Dermis blood vessel endothelial cell (primary cell): ENCODE measurements around the gene PPT2. TPM values are rescaled to one million over a fixed set of nuclear protein-coding genes. Genes with fewer than 3 reads are reported as not detected.

Experiments used
- DNase-seq: peaks from one replicate; pipeline ENCODE4 v3.0.0; 2010
- total RNA-seq: library from RNA; depleted of rRNA; stranded (reverse); fragments of >200 nt; gene quantifications from 2 replicates; pipeline ENCODE4 v1.2.3, GENCODE V29; 2014

Gene PPT2
- total RNA-seq, 1 donor from 2014 or later = 82.5 TPM

DNA sequence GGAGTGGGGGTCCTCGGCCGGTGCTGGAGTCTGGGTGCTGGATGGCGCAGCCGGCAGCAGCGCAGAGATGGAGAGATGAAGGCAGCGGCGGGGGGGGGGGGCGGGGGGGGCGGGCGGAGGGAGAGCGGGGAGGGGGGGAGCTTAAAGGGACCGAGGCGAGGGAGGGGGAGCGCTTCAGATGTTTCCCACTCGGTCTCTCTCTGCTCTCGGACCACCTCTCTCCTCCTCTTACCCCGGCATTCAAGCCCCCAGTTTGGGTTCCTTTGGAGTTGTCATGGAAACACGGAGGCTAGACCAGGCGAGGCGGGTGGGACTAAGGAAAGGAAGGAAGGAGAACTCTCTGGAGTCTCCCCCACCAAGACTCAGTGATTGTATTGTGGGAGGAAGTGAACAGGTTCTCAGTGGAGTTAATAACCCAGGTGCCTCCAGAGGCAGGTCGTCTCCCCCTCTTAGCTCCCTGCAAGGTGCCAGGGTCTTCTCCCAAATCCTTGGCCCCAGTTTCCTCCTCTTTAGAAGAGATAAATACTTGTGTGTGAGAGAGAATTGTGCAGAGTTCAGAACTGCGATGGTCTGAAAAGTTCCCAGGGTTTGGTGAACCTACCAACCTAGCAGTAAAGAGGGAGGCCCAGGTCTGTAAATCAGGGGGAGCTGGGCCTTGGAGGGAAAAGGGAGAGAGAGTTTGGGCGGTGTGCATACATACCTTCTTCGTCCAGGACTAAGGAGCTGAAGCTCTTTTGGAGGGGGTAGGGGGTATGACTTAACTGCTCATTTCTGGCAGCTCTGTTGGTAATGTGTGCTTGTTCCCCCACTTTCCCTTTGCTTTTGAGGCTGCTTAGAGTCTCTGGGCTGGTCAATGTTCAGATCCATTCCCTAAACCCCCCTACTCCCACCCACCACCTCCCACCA is 1.8 kb upstream of the PPT2 start, which contains the start of gene PRRT1:
Gene PRRT1, minus strand, starts transcription at position 77 of the 906 bp plus-strand sequence. CDS start 112 bp downstream, outside the sequence.
- DNase-seq = no peak

DNA sequence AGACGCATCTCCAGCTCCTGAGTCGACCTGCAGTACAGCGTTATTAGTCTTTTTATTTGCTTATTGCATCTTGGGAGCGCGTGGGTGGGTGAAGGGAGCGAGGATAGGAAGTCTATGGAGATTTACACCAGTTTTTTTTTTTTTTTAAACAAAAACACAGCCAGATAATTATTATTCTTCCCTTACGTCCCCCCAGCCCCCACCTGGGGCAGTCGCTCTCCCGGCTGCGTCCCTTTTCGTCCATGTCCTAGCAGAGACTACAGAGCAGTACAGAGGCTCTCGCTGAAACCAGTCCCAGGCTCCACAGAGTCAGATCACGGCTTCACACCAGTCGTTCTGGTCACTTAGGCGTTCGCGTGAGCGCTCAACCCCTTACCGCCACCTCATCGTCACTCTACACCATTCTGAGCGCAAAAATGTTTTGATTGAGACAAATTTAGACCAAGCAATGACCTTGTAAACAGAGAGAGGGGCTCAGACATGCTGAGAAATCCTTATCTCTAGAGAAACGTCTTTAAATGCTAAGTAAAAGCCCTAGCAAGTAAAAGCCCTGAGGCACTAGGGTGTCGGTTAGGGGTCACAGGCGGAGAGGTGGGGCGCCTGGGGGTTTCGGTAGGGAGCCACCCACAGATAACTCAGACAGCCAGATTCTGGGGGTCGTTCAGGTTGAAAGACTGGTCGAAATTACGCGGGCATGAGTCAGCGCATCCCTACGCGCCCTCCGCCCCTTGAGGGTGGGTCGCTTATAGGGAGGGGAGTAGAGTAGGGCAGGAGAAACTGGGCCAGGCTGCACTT is 975 bp upstream of the PPT2 start:
- peak; percentile 36 for DNase-seq

DNA sequence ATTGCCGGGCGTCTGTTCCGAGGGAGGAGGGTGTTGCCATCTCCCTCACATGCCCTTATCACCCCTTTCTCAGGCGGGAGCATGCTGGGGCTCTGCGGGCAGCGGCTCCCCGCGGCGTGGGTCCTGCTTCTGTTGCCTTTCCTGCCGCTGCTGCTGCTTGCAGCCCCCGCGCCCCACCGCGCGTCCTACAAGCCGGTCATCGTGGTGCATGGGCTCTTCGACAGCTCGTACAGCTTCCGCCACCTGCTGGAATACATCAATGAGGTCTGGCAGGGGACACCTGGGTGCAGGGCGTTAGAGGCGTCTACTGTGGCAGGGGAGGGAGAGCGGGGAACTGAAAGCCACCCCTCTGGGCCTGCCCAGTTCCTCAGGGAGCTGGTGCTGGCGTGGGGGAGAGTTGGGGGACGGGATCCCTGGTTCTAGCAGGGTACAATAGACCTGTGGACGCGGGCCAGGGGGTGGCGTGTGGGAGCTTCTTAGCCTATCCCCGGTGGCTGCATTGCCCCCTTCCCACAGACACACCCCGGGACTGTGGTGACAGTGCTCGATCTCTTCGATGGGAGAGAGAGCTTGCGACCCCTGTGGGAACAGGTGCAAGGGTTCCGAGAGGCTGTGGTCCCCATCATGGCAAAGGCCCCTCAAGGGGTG is 697 bp downstream of the PPT2 start:
- peak; percentile 77 for DNase-seq

DNA sequence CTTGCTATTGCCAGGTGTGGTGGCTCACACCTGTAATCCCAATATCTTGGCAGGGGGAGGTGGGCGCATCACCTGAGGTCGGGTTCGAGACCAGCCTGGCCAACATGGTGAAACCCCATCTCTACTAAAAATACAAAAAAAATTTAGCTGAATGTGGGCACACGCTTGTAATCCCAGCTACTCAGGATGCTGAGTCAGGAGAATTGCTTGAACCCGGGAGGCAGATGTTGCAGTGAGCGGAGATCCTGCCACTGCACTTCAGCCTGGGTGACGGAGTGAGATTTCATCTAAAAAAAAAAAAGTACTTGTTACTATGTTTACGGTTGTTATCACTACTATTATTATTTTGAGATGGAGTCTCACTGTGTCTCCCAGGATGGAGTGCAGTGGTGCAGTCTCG is 3.0 kb downstream of the PPT2 start:
- DNase-seq = no peak

- DNase-seq = no peak
These were observed 4.1 kb downstream of the PPT2 start for GRCh38 chr6:32158052-32158451.

- no peak for DNase-seq
These were observed 9.8 kb downstream of the PPT2 start for GRCh38 chr6:32163559-32164258.

DNA sequence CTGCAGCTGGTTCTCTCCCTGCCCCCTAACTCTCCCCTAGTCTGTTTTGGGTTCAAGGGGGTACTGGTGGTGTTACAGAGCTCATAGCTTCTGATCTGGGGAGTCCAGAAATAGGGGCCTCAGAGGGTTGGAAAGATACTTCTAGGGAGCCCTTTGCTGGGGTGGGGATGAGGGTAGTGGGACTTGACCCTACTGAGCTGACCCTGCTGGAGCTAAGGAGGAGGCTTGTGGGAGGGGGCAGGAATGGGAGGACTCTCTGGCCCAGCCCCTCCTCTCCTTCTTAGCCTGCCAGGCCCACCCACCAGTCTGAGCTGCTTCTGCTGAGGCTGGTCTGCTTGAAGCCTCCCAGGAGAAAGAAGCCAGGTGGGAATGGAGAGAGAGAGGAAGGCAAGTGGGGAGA is 10.4 kb downstream of the PPT2 start, which contains the start of gene EGFL8:
Gene EGFL8, plus strand, starts transcription at position 301 of the 400 bp plus-strand sequence. CDS start 1,571 bp downstream, outside the sequence.
- no peak for DNase-seq

DNA sequence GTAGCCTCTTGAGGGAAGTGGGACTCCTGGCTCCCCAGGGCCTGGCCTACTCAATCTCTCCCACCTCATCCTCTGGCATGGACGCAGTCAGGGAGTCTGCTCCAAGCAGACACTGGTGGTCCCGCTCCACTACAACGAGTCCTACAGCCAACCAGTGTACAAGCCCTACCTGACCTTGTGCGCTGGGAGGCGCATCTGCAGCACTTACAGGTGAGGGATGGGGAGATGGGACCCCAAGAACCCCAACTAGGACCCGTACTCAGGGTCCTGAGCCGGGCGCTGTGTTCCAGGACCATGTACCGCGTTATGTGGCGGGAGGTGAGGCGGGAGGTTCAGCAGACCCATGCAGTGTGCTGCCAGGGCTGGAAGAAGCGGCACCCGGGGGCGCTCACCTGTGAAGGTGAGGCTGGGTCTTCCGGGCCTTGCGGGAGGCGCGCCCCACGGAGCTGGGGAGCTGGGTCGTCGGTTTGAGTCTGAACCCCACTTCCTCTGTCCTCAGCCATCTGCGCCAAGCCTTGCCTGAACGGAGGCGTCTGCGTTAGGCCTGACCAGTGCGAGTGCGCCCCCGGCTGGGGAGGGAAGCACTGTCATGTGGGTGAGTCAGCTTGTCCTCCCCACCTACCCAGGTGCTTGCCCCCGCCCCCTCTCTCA is 12.6 kb downstream of the PPT2 start:
- no peak for DNase-seq

DNA sequence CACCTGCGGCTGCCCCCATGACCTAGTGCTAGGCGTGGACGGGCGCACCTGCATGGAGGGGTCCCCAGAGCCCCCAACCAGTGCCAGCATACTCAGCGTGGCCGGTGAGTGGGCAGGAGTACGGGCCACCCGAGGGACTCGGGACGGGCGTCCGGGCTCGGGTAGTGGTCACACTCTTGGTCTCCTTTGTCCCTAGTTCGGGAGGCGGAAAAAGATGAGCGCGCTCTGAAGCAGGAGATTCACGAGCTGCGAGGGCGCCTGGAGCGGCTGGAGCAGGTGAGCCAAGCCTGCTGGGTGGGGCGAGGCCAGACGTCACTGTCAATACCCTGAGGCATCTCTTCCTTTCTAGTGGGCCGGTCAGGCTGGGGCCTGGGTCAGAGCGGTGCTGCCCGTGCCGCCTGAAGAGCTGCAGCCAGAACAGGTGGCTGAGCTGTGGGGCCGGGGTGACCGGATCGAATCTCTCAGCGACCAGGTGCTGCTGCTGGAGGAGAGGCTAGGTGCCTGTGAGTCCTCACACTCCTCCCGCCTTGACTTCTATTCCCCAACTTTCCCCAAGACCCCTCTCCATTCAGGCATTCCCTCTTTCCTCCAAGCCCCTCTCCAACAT is 13.3 kb downstream of the PPT2 start:
- DNase-seq = no peak

DNA sequence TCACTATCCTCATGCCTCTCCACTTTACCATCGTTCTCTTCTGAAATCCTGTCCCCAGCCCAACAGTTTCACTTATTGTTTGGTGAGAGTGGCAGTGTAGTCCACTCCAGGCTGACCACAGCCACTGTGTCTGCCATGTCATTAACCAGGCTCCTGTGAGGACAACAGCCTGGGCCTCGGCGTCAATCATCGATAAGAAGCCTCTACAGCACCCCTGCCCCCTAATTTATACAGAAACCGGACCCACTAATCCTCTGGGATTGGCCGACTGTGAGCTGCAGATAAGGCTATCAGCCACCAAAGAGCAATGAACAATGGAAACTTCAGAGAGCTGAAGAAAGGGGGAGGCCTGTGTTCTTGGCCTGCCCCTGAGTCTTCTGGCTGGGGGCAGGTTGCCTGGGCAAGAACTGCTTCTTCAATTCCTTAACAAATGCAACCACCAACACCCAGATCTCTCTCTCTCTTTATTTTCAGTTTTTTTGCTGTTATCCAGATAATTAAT is 13.9 kb downstream of the PPT2 start:
- no peak for DNase-seq

- no peak for DNase-seq
These were observed 14.4 kb downstream of the PPT2 start for GRCh38 chr6:32168350-32168749.

GRCh38 chr6:32168807-32169591 is 15.1 kb downstream of the PPT2 start:
- DNase-seq = no peak

GRCh38 chr6:32170294-32170693 is 16.4 kb downstream of the PPT2 start:
- no peak for DNase-seq

DNA sequence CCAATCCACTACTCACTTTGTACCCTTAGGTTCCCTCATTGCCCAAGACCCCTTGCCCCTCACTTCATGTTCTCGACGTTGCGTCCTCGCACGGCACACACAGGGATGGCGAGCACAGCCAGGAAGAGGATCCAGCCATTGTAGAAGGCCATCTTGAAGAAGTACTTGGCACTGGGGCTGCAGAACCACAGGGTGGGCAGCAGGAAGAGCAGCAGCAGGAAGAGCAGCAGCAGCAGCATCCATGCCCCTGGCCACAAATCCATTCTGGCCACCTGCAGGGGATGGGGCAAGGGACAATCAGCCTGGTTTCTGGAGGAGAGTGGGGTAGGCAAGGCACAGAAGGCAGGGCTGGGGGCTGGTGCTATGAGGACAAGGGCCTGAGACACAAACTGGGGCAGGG is 17.3 kb downstream of the PPT2 start:
- DNase-seq = no peak

DNA sequence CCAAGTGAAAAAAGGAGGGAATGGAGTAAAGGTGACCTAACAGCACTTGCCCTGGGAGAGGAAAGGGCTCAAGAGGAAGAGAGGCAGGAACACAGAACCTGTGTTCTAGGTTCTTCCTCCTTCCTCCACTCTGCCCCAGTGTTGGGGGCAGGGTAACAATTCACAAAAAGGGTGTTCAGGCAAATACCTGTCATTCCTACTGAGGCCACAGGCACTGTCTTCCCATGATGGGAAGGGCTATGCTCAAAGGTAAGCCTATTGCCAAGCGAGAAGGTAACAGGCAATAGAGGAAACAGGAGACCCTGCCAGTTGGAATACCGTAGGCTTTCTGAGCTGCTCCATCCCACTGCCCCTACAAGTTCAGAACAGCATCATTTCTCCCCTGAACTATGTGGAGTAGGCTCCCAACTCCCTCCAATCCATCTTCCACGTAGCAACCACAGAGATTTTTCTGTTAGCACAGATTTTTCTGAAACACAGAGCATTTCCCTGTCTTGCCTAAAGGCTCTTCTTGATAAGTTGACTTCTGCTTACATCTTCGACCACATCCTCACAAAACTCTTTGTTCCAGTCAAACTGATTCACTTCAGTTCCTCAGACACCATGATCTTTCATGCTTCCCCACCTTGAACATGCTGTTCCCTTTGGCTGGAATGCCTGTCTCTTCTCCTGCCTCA is 19.2 kb downstream of the PPT2 start:
- DNase-seq = no peak

DNA sequence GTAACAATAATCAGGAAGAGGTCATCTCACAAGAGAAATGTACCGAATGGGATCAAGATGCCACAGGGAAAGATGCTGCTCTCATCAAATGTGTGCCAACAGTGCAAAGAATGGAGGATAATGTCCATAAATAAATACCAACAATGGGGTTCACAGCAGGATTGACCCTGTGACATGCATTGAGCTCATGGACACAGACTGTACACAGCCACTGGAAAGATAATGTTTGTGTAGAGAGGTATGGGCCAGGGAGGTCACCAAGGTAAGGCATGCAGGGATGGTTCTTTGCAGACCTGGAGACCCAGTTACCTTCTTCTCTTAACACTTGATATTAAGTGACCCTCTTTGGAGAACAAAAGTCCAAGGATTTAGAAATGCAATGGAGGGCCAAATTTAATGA is 20.5 kb downstream of the PPT2 start:
- no peak for DNase-seq

GRCh38 chr6:32175322-32175710 is 21.4 kb downstream of the PPT2 start:
- no peak for DNase-seq

- DNase-seq = peak; percentile 97
These were observed 22.0 kb downstream of the PPT2 start, which contains the start of gene AGPAT1 for GRCh38 chr6:32175711-32176475. TSS of gene AGPAT1 (minus strand) at chr6:32176084. CDS start at chr6:32171496, 4,588 bp downstream.
